HPDE6-E6E7 (cell line): ENCODE data around the gene MRPL17.

Source experiments
- DNase-seq: peaks from one replicate; pipeline ENCODE4 v3.0.0; 2011; ENCODE audit warnings: missing footprints; ENCODE audit errors: extremely low spot score

Gene MRPL17

DNA sequence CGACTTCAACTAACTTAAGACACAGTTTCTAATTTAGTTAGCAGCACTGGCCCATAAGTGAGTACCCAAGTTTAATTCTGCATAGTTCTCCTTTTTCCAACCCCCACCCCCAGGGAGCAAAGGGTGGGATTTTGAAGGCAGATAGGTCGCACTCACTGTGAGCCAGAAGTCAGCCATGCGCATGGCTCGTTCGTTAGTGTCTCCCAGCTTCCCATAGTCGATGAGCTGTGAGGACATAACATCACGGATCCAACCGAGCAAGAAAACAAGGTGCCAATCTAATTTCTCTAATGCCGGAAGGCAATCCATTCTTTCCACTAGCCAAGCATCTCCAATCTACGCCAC is 577 bp downstream of the MRPL17 start:
- DNase-seq, result no peak

DNA sequence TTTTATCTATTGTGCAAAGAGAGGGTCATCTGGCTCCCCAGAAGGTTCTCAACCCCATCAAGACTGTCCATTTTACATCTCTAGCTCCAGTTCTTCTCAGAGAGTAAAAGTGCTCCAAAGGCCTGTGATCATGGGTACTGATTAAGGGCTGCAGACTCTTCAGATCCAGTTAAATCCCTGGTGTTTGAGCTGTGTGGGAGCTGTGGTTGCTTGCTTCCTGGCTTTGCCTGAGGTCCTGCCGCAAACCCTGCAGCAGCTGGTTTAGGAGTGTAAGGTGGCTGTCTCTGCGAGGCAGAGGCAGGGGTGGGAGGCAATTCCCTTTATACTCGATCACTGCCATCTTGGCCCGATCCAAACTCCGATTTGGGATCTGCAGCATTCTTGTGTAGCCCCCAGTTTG is 1.2 kb downstream of the MRPL17 start:
- no peak for DNase-seq

DNA sequence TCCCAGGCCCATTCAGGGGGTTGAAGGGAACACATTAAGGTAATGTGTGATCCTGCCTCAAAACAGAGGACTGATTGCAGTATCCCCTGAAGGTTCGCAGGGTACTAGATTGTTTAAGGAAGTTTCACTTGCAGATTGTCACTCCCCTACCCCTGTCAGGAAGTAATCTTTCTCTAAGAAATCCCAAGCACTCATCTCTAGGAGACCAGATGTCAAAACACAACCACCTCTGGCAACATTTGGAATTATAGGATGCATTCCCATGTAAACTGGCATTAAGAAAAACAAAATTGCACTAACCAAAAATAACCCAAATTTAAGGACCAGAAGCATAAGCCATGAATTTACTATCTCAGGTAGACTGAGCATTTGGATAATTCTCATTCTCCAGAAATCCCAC is 1.6 kb downstream of the MRPL17 start:
- DNase-seq, result no peak

DNA sequence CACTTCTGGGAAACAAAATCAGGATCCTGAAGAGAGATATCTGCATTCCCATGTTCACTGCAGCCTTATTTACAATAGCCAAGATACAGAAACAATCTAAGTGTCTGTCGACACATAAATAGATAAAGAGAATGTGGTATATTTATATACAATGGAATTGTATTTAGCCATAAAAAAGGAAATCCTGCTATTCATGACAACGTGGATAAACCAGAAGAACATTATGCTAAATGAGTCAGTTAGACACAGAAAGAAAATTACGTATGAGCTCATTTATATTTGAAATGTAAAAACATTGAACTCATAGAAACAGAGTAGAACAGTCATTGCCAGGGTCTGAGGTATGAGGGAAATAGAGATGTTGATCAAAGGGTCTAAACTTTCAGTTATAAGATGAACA is 6.1 kb downstream of the MRPL17 start:
- DNase-seq, result no peak

DNA sequence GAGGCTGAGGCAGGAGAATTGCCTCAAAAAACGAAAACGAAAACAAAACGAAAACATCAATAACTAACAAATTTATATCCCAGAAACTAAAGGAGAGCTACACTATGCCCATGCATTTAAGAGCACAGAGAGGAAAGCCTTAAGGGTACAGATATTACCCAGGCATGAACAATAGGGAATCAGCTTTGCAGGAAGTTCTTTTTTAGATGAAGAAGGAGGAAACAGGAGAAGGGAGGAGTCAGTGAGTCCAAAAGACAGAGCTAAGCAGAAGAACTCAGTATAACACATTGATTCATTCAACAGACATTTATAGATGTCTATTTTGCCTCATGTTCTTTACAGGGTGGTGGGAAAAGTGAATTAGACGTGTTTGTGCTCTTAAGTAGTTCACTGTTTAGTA is 8.3 kb downstream of the MRPL17 start:
- no peak for DNase-seq

DNA sequence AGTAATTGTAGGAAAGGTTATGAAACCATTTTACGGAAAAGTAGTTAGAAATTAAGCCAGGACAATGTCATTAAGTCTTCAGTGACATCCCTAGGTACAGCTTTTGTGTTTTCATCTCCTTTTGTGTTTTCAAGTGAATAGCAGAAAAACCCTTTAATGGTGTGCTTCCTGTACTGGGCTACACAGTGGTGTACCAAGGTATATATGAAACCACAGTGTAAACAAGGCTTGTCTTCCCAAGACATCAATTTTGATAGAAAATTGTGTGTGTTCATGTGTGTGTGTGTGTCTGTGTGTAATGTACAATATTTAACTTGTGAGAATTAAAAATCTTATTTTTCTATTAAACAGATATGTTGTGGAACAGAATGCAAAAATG is 8.9 kb downstream of the MRPL17 start:
- no peak for DNase-seq

DNA sequence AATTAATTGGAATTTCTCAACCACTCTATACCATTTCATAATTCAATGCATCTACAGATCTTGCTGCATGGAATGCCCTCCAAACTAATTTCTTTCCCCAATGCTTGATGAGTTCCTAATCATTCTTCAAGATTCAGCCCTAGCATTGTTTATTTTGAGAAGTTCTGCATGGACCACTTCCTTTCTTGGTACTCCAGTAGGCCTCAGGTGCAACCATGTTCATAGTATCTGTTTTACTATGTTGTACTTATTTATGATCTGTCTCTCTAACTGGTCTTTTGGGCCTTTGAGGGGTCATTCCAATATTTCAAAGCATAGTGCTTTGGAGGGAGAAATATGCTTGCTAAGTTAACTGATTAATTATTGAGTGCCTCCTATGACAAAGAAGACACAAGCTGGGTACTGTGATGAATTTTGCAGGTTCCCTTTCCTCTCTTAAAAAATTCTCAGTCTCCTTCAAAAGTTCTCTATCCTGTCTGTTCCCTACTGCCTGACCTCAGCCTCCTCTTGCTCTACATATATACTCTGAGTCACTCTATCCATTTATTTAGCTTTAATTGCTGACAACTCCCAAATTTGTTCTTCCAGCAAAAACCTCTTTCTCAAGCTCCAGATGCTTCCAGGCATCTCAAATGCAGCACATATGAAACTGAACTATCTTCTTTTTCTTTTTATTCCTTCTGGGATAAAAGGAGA is 9.5 kb downstream of the MRPL17 start:
- DNase-seq, result no peak

DNA sequence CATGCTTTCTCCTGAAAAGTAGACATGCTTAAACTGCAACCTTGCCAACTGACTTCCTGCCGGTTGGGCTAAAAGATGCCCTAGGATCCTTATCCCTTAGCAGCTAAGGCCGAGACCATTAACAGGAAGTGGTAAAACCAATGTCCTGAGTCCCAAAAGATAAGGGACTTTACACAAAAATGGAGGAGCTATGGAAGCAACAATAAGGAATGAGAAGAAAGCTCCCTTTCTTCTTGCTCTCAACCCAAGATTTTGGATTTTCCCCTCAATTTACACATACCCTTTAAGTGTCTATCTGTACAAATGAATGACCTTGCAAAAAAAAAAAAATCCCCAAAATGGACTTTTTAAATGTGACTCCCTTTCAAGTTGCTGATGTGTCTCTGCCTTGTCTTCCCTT is 11.1 kb downstream of the MRPL17 start:
- DNase-seq, result no peak

DNA sequence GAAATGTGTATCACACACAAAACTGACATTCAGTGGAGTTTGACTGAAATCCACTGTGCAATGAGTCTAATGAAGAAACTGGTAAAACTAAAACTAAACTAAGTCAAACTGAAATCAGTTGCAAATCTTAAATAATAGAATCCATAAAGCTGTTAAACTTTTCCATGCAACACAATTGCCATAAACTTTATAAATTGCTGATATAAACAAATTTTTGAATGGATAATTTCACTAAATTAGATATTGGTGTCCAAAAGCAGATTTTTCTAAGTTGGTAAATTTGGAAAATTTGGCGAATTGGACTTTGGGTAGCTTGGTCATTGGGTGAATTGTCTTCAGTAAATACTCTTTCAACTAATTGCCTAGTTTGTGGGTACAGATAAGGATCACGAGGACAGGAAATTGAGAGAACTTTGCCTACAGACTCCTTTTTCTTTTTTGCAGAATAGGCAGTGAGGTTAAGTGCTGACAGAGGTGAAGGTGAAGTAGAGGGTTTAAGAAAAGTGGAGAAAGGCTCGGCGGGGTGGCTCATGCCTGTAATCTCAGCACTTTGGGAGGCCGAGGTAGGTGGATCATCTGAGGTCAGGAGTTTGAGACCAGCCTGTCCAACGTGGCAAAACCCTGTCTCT is 12.8 kb downstream of the MRPL17 start:
- no peak for DNase-seq

DNA sequence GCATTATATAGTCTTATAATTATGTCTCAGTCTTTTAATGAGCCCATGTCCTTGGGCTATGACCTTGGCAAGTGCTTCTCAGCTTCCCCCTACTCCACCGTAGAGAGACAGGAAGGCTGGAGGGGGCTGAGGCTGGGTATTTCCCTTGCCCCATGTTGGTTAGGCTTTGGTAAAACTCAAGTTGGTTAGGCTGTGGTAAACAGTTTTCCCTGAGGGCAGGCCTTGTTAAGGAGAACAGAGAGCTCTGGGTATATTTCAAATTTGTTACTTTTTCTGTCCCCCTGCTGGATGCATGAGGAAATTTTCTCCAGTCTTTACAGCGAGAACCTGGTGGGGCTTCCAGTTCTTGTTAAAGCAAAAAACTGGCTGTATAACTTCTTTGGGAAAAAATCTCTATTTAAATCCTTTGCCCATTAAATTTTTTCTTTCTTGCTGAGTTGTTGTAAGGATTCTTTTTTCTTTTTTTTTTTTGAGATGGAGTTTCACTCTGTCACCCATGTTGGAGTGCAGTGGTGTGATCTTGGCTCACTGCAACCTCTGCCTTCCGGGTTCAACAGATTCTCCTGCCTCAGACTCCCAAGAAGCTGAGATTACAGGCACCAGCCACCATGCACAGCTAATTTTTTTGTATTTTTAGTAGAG is 15.3 kb downstream of the MRPL17 start:
- DNase-seq, result no peak

DNA sequence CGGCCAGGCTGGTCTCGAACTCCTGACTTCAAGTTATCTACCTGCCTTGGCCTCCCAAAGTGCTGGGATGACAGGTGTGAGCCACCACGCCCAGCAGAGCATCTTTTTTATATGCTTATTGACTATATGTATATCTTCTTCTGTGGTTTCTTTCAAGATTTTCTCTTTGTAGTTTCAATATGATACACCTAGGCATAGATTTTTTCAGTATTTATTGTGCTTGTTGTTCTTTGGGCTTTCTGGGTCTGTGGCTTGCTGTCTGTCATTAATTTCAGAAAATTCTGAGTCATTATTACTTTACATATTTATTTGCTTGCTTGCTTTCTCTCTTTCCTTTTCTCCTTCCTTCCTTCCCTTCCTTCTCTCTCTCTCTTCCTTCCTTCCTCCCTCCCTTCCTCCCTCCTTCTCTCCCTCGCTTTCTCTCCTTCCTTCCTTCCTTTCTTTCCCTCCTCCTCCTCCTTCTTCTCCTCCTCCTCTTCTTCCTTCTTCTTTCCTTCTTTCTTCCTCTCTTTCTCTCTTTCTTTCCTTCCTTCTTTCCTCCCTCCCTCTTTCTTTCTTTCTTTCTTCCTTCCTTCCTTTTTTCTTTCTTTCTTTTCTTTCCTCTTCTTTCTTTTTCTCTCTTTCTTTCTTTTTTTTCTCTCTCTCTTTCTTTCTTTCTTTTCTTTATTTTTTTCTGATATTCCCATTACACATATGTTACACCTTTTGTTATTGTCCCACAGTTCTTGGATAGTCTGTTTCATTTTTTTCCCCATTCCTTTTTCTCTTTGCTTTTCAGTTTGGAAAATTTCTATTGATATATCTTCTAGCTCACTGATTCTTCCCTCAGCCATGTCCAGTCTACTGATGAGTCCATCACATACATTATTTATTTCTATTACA is 16.6 kb downstream of the MRPL17 start:
- DNase-seq, result no peak

DNA sequence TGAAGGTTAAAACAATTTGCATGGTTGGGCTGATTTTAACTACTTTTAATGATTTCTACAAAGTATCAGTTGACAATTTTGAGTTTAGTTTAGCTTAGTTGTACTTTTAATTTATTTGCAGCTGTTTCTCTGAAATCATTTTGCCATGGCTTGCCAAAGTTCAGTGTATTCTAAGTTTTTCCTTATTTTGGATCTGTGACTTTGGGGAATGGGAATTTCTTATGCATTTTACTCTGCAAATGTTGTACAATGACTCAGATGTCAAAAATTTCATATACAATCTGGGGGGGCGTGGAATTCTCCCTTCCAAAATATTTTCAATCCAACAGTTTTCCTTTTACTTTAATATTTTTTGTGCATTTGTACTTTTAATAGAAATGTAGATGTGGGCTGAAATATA is 18.6 kb downstream of the MRPL17 start:
- DNase-seq, result no peak

DNA sequence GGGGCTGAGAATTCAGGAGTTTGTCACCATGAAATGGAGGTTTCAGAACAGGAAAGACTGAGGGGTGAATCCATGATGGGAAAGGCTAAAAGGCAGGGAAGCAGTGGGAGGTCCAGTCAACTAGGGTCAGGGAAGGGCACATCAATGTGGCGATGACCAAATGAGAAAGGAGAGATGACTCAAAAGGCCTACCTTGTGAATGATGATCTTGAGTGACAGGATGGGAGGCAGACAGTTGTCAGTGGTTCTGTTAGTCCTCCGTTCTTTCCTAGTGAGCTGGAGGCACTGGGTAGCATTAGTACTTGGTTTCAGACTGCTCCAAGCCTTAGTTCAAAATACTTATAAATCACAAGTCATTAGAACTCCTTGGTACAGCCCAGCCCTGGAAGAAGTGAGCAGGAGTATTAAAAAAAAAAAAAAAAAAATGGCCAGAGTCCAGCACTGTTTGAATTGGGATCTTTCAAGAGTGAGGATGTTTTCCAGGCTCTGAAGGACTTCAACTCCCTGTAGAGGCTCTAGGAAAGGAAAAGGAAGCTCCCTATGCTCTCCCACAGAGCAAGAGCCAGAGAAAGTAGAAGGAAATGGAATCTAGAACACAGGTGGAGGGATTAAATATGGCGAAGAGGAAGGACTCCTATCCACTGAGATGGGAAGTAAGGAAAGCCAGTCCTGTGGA is 19.2 kb downstream of the MRPL17 start:
- DNase-seq, result no peak

DNA sequence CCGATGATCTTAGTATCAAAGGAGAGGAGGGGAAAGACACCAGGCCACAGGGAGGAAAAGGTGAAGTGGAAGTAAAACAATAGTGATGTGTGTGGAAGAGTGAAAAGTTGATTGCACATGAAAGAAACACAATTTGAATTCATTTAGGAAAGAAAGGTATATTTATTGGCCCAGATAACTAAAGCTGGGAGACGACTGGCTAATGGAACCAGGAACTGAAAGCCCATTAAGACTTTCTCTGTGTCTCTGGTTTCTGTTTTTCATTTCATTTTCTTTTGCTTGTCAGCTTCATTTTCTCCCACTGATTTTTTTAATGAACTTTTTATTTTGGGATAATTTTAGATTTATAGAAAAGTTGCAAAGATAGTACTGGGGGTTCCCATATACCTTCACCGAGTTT is 22.4 kb downstream of the MRPL17 start:
- DNase-seq, result no peak

DNA sequence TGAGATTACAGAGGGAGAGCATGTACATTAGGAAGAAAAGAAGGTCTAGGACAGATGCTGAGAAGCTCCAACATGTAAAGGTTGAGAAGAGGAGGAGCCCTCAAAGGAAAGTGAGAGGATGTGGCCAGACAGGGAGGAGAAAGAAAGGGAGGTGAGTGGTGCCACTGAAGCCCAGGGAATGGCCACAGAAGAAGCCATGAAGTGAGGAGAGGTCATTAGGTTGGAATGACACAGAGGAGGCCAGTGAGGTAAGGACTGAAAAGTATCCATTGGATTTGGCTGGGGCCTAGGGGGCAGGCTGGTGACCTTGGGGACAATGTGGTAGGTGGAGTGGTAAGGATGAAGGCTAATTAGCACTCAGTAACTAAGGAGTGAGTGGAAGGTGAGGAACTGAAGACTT is 24.5 kb downstream of the MRPL17 start:
- no peak for DNase-seq

DNA sequence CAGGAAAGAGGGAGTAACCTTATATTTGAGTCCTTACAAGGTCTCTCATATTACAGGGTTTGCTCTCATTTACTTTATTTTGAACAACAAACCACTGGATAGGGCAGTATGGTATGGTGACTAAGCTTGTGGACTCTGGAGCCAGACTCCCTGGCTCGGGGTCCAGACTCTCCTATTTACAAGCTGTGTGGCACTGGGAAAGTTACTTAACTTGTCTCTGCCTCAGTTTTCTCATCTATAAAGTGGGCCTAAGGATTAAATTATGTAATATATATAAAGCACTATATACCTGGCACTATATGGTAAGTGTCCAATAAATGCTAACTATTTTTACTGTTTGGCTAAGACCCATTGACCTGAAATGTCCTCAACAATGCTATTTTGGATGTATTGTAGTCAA is 25.8 kb downstream of the MRPL17 start:
- DNase-seq, result no peak

DNA sequence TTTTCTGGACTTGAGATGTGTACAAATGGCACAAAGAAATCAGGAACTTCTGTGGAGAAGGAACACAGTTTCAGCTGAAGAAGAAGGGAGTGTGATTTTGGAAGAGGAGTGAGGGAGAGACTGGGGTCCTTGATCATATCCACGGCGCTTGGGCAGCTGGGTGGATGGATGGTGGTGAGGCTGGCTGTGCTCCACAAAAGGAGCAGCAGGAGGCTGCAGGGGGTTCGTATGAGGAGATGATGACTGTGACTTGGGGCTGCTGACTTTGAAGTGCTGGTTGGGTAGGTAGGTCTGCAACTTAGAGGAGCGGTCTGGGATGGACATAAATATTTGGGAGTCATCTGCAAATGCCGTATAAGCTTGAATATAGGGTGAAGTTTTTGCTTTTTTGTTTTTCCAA is 26.2 kb downstream of the MRPL17 start:
- no peak for DNase-seq

DNA sequence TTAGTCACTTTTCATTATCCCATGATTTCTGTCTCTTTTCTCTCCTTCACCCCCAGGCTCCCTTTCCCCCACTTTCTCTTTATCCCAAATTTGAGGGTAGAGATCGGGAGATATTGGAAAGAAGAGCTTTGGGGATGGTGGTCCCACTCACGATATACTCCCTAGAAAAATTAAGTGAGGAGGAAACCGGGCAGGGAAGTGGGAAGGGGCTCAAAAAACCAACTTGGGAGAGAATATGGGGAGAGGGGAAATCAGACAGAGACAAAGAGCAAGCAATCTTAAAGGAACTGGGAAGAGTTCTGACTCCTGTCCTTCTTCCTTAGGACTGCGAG is 26.6 kb downstream of the MRPL17 start:
- no peak for DNase-seq

DNA sequence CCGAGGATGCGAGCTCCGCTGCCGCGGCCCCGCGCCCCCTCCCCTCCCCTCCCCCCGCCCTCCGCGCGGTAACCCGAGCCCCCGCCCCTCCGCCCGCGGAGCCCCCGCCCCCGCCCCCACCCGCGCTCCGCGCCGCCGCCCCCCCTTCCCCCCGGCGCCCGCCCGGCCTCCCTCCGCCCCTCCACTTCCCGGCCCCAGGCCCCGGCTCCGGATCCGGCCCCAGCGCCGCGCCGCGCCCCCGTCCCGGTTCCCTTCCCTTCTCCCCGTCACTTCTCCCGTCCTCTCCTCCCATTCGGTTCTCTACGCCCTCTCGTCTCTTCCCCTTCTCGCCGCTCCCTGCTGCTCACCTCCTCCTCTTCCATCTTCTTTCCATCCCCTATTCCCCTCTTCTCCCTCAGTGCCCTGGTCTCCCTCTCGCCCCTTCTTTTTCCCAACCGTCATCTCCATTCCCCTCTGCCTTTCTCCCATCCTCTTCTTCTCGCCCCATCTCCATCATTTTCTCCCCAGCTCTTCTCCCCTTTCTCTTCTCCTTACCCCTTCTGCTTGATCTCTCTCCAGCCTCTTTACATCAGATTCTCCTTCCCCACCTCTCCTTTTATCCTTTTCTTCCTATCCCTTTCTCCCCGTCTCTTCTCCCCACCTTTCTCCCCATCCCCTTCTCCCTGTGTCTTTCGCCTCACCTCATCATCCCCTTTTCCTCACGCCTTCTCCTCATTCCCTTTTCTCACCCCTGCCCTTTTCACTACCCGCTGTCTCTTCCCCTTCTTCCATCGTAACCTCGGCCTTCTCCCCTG is 27.2 kb downstream of the MRPL17 start, which contains the start of gene DCHS1:
Gene DCHS1 (minus strand): TSS at position 20 of the 794 bp plus-strand sequence. CDS start 14,196 bp downstream, outside the sequence.
- no peak for DNase-seq

DNA sequence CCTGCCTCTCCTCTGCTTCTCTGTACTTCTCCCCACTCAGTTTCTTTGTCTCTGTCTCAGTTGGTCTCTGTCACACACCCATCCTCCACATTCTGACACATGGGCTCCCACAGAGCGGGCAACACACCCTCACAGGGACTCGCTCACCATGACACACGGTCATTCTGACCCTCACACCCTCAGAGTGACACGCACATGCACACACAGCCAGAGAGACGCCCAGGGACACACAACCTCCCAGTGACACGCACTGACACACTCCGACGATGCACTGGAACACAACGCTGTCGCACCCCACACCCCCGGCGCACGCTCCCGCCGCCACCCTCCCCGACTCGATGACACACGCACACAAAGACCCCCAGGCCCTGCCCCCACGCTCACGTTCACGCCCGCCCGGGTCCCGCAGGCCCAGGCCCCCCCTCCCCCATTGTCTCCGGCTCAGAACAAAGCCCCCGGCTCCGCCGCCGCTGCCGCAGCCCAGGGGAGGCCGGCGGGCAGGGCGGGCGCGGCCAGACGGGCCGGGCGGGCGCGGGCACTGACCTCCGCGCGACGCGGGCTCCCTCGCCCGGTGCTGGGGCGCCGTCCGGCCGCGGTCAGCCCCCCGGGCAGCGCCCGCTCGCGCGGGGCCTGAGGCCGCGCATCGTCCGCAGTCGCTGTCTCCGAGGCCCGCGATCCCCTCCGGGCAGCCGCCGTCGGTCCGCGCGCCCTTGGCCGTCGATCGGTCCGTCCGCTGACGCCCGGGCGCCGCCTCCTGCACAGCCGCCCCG is 27.9 kb downstream of the MRPL17 start:
- no peak for DNase-seq
